GM12873 (cell line): ENCODE measurements around the gene RIN1.

Experiments used
- CTCF ChIP-seq: IDR thresholded peaks from 2 replicates; pipeline ENCODE4 v1.5.1; 2012; ENCODE audit warnings: low read depth, mild to moderate bottlenecking, moderate library complexity, low read length, control low read depth; ENCODE audit not compliant: insufficient read depth; ENCODE audit errors: missing control alignments

Gene RIN1

GRCh38 chr11:66345316-66345649 is 9.0 kb upstream of the RIN1 start:
- TF ChIP-seq CTCF = no peak

- no peak for TF ChIP-seq CTCF
Observed at GRCh38 chr11:66344550-66345315, 8.5 kb upstream of the RIN1 start, which contains the start of gene BRMS1. Gene BRMS1 (minus strand): TSS chr11:66345104. CDS start chr11:66342234, 2,870 bp downstream.

- TF ChIP-seq CTCF = no peak
Observed at GRCh38 chr11:66343176-66343575, 6.9 kb upstream of the RIN1 start.

- no peak for TF ChIP-seq CTCF
Observed at GRCh38 chr11:66341502-66342126, 5.4 kb upstream of the RIN1 start.

- TF ChIP-seq CTCF = no peak
Observed at GRCh38 chr11:66340596-66341501, 4.6 kb upstream of the RIN1 start.

- no peak for TF ChIP-seq CTCF
Observed at GRCh38 chr11:66339686-66340483, 3.7 kb upstream of the RIN1 start.
